Gastroesophageal sphincter (tissue), 4 donors: Measurements from ENCODE around the gene RAPGEF3. TPM values are rescaled to one million over a fixed set of nuclear protein-coding genes. Genes with fewer than 3 reads are reported as not detected.

Source experiments
- ATAC-seq: fragments of 150-250 bp; one replicate; pipeline ENCODE4 v1.9.1; 2016; ENCODE audit warnings: mild to moderate bottlenecking, moderate library complexity
- H3K27ac ChIP-seq, 4 donors: fragments of 200-600 bp; sonication (generic) in 3 of 4; 1 replicate in 3 of 4; 2 replicates in 1 of 4; pipeline ENCODE4 v1.5.1; 2016 to 2019
- H3K27me3 ChIP-seq: fragments of 200-600 bp; sonication (generic); one replicate; pipeline ENCODE4 v1.5.1; 2019
- H3K36me3 ChIP-seq, 2 donors: fragments of 200-600 bp; sonication (generic); one replicate each; pipeline ENCODE4 v1.5.1; 2019; ENCODE audit warnings: control low read depth in 1 of 2
- H3K4me1 ChIP-seq, 3 donors: fragments of 200-600 bp; sonication (generic); 1 replicate in 2 of 3; 2 replicates in 1 of 3; pipeline ENCODE4 v1.5.1; 2016 to 2019; ENCODE audit warnings: control low read depth in 2 of 3
- H3K4me3 ChIP-seq, 2 donors: fragments of 200-600 bp; sonication (generic); one replicate each; pipeline ENCODE4 v1.5.1; 2019; ENCODE audit warnings: mild to moderate bottlenecking in 1 of 2, moderate library complexity in 1 of 2
- H3K9me3 ChIP-seq, 3 donors: fragments of 200-600 bp; sonication (generic); one replicate each; pipeline ENCODE4 v1.5.1; 2017 to 2019; ENCODE audit warnings: control low read depth in 2 of 3
- CTCF ChIP-seq, 4 experiments: fragments of 200-600 bp in 2 of 4; fragments of 450-650 bp in 2 of 4; sonication (generic) in 1 of 4; IDR thresholded peaks; one replicate each; pipeline ENCODE4 v1.5.1; 2017 to 2019; ENCODE audit warnings: antibody characterized with exemption in 4 of 4, mild to moderate bottlenecking in 2 of 4, moderate library complexity in 2 of 4
- EP300 ChIP-seq: sonication (generic); formaldehyde crosslinking; IDR thresholded peaks from one replicate; pipeline ENCODE4 v1.6.1; 2017; ENCODE audit warnings: antibody characterized with exemption, mild to moderate bottlenecking
- POLR2A ChIP-seq, 2 donors: fragments of 450-650 bp; IDR thresholded peaks; one replicate each; pipeline ENCODE4 v1.6.1; 2017; ENCODE audit warnings: antibody characterized with exemption in 2 of 2, mild to moderate bottlenecking in 2 of 2, moderate library complexity in 1 of 2
- POLR2AphosphoS5 ChIP-seq: sonication (generic); formaldehyde crosslinking; IDR thresholded peaks from one replicate; pipeline ENCODE4 v1.6.1; 2017; ENCODE audit warnings: antibody characterized with exemption
- WGBS, 2 donors: methylation state at CpG; one replicate each; pipeline ENCODE4 v1.1.5; 2018; ENCODE audit warnings: low coverage in 1 of 2; 5-methylcytosine and 5-hydroxymethylcytosine counted together
- total RNA-seq, 4 donors: library from RNA; depleted of rRNA; stranded (reverse); fragments of >200 nt; gene quantifications; one replicate each; pipeline ENCODE4 v1.1.0, GENCODE V29; 2016

The RAPGEF3 gene
- total RNA-seq, 4 donors from 2014 or later, result 19.3 to 56.8 (median 25.5) TPM

GRCh38 chr12:47717046-47717442 lies 41.6 kb downstream of the RAPGEF3 start:
- H3K27ac ChIP-seq, result peak overlapping the region; percentile 39 to 86 (median 84)
- no peak for ATAC-seq
- H3K9me3 ChIP-seq, result no peaks in the 10 kb centered on the region
- no peak for TF ChIP-seq POLR2A (IDR thresholded peaks at IDR 0.05)
- TF ChIP-seq CTCF (IDR thresholded peaks at IDR 0.05), result no peak
- no peak for TF ChIP-seq POLR2AphosphoS5
- TF ChIP-seq EP300, result no peak
- no peak overlapping the region for H3K4me3 ChIP-seq
- 33 to 95% methylated on average over 1 to 4 of the region's 6 CpGs for WGBS, 2 donors
- peaks cover 8 to 54% (median 32%) of the 10 kb centered on the region in 3 donors for H3K4me1 ChIP-seq
- no peaks in the 10 kb centered on the region for H3K27me3 ChIP-seq
- H3K36me3 ChIP-seq, result peaks cover 0 to 10% of the 10 kb centered on the region in 2 donors

- Histone ChIP-seq H3K9me3 (no peaks in the 10 kb centered on the region), H3K27ac (peak overlapping the region; percentile 39 to 86 (median 84)), H3K27me3 (no peaks in the 10 kb centered on the region), H3K4me3 (peak overlapping the region in 1 of 2 donors; percentile 29), H3K36me3 (peaks cover 0 to 7% of the 10 kb centered on the region in 2 donors), H3K4me1 (peaks cover 8 to 54% (median 32%) of the 10 kb centered on the region in 3 donors)
- ATAC-seq, result no peak
- TF ChIP-seq EP300 (no peak), CTCF (IDR thresholded peaks at IDR 0.05) (no peak), POLR2A (IDR thresholded peaks at IDR 0.05) (no peak), POLR2AphosphoS5 (no peak)
- 31 to 43% methylated on average over 1 to 4 of the region's 13 CpGs for WGBS, 2 donors
These were observed 42.7 kb downstream of the RAPGEF3 start for GRCh38 chr12:47715877-47716548.

- peak; percentile 73 for ATAC-seq
- Histone ChIP-seq H3K27me3 (no peaks in the 10 kb centered on the region), H3K4me3 (peak overlapping the region in 1 of 2 donors; percentile 29), H3K36me3 (peaks cover 0 to 1% of the 10 kb centered on the region in 2 donors), H3K27ac (peak overlapping the region in 3 of 4 donors; percentile 84 to 86 (median 84)), H3K4me1 (peaks cover 8 to 54% (median 32%) of the 10 kb centered on the region in 3 donors), H3K9me3 (no peaks in the 10 kb centered on the region)
- TF ChIP-seq POLR2AphosphoS5 (peak; percentile 74), POLR2A (IDR thresholded peaks at IDR 0.05) (no peak), CTCF (IDR thresholded peaks at IDR 0.05) (peak; percentile 77 to 91 (median 86)), EP300 (no peak)
- 0 to 3% methylated on average over 5 to 7 of the region's 10 CpGs for WGBS, 2 donors
These were observed 43.2 kb downstream of the RAPGEF3 start for GRCh38 chr12:47715393-47715876.

- ATAC-seq, result no peak
- TF ChIP-seq CTCF (IDR thresholded peaks at IDR 0.05) (no peak), POLR2A (IDR thresholded peaks at IDR 0.05) (no peak), POLR2AphosphoS5 (no peak), EP300 (no peak)
- H3K27me3 ChIP-seq, result no peaks in the 10 kb centered on the region
- peak overlapping the region in 1 of 2 donors; percentile 29 for H3K4me3 ChIP-seq
- no peaks in the 10 kb centered on the region for H3K9me3 ChIP-seq
- 8 to 41% methylated on average over 3 to 5 of the region's 5 CpGs for WGBS, 2 donors
- H3K4me1 ChIP-seq, result peaks cover 8 to 54% (median 32%) of the 10 kb centered on the region in 3 donors
- H3K36me3 ChIP-seq, result no peaks in the 10 kb centered on the region
- H3K27ac ChIP-seq, result peak overlapping the region in 3 of 4 donors; percentile 84 to 86 (median 84)
These were observed 43.8 kb downstream of the RAPGEF3 start for GRCh38 chr12:47714826-47715386.
